GM18867 (cell line): ENCODE data around the gene KRT6A.
"Not testable (repeated sequence)": the region's sequence is repeated elsewhere in the genome, so short reads cannot be mapped to it uniquely, and the experiment has no call there.

Source experiments
- ATAC-seq: cut with Tn5 transposase; IDR thresholded peaks from one replicate; pipeline ENCODE4 v1.9.1; 2021; ENCODE audit warnings: mild to moderate bottlenecking, moderate library complexity; ENCODE audit not compliant: unreplicated experiment

KRT6A gene

GRCh38 chr12:52506858-52507715 is 14.0 kb upstream of the KRT6A start:
- no peak for ATAC-seq

DNA sequence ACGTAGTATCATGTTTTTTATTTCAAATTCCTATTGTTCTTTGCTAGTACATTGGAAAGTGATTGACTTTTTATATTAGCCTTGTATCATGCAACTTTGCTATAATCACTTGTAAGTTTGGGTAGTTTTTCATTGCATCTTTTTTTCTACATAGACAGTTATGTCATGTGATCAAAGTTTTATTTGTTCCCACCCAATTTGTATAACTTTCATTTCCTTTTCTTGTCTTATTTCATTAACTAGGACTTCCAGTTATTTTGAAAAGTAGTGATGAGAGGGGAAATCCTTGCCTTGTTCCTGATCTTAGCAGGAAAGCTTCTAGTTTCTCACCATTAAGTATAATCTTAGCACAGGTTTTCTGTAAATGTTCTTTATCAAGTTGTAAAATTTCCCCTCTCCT is 9.8 kb upstream of the KRT6A start:
- ATAC-seq, result no peak

DNA sequence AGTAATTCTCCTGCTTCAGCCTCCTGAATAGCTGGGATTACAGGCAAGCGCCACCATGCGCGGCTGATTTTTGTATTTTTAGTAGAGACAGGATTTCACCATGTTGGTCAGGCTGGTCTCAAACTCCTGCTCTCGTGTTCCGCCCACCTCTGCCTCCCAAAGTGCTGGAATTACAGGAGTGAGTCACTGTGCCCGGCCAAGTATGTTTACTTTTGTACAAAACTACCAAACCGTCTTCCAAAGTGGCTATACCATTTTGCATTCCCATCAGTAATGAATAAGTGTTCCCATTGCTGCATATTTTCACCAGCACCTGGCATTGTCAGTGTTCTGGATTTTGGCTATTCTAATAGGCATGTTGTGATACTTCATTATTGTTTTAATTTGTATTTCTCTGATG is 8.4 kb upstream of the KRT6A start:
- no peak for ATAC-seq

DNA sequence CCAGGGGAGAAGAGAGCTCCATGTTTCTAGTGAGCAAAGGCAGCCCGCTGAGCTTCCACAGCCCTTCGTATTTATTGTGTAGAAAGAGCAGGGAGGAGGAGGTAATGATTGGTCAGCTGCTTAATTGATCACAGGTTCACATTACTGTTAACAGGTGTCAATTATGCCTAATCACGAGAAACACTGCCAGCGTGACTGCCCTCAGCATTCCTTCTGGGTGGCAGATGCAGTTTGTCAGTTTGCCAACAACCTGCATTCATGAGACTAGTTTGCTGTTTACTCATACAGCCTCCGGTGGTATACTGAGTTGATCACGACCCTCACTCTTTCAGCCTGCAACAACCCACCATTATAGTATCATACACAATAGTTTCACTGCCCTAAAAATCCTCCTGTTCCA is 7.5 kb upstream of the KRT6A start:
- ATAC-seq, result not testable (repeated sequence)

- ATAC-seq, result no peak
Observed at GRCh38 chr12:52499806-52500560, 6.9 kb upstream of the KRT6A start.

DNA sequence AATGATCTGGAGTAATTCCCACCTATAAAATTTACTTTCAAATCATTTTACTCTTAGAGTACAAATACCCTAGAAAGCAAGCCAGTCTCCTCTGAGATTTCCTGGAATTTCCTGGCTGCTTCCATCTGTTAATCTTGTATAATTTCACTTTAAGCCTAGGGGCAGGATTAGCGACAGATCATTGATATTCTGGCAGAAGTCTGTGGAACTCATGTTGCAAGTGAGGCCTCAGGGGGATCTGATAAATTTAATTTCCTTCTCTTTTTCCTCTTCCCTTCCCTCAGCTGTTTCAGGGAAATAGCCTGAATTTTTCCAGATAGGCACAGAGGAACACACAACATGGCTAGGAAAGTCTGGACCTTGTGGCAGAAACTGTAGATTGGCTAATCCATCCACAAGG is 5.9 kb upstream of the KRT6A start:
- ATAC-seq, result no peak

- ATAC-seq, result no peak
Observed at GRCh38 chr12:52497975-52498374, 4.9 kb upstream of the KRT6A start.

DNA sequence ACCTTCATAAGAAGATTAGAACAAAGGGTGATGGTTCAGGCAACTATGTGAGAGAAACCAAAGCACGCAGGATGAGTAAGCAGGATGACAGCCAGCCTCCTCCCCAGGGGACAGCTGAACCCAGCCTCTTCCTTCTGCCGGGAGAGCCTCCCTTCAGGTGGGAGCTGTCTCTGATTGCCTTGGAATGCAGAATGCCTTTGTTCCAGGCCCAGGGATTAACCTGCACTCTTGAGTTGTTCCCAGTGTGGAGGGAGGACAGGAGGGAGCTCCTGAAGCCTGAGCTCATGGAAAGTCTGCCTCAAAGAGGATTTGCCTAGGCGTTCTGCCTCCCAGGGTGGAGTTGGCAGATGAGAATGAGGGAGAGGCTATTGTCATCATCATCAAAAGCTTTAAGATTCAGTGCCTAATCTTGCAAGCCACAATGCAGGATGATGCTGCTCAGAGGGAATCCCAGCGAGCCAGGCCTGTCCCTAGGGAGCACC is 3.6 kb upstream of the KRT6A start:
- no peak for ATAC-seq

DNA sequence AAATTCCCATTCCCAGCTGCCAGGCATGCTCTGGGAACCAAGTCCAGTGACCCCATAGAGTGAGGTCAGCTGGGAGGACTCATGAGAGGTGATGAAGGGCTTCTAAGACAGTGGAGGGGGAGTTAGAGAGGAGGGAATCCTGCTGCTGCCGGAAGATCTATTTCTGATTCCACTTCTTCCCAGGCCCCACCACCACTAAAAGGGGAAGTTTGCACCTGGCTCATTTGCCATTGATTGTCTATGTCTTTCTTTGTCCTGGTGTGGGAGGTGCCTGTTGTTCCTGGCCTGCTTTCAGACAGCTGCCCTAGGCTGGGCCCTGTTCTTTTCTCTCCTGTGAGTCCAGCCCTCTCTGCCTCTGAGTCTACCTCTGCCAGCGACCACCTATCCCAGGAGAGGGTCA is 3.0 kb upstream of the KRT6A start:
- ATAC-seq, result no peak

DNA sequence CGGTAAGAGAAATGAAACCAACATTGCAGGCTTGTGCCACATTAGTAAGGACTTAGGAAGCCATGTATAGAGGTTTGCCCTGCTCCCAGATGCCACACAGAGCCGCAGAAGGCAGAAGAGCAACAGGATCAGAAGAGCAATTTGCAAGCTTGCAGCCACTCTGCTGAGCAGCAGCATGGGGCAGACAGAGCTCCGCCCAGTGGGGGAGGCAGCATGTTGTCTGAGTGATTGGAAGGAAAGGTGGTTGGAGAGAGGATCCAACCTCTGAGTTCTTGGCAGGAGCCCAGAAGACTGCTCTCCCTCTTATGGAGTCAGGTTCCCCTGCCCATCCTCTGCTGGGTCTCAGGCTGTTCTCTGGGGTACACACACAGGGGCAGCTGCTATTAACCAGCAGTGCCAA is 2.3 kb upstream of the KRT6A start:
- ATAC-seq, result no peak

GRCh38 chr12:52494518-52494917 is 1.5 kb upstream of the KRT6A start:
- ATAC-seq, result no peak

- no peak for ATAC-seq
Observed at GRCh38 chr12:52494100-52494499, 1.0 kb upstream of the KRT6A start.

DNA sequence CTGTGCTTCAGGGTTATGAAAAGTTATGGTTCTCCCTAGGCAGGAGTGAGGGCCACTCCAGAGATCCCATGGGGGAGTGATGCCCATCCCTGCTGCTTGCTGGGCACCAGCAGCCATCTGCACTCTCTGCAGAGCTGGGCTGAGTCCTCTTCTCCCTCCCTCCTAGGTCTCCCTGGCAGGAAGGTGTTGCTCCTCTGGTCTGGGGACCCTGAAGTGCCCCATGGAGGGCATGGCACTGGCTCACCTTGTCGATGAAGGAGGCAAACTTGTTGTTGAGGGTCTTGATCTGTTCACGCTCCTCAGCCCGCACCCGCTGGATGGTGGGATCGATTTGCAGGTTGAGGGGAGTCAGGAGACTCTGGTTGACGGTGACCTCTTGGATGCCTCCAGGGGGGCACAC is 652 bp downstream of the KRT6A start:
- ATAC-seq, result not testable (repeated sequence)

- ATAC-seq, result not testable (repeated sequence)
Observed at GRCh38 chr12:52491495-52491894, 1.6 kb downstream of the KRT6A start.

DNA sequence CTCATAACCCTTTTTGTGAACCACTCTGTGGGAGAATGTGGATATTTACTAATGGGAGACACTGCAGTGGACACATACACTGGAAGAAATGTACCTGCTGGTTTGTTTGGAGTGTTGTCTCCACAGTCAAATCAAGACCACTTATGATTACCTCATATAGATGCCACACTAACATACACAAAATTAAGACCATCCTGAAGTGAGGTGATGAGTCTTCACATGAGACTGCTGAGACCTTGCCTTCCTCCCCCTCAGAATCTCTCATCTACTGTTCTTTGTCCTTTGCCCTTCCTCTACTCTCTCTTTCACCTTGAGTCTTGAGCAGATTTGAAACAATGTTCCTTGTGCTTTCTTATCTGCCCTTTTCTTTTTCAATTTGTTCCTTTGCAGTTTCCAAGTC is 4.3 kb downstream of the KRT6A start:
- ATAC-seq, result no peak

DNA sequence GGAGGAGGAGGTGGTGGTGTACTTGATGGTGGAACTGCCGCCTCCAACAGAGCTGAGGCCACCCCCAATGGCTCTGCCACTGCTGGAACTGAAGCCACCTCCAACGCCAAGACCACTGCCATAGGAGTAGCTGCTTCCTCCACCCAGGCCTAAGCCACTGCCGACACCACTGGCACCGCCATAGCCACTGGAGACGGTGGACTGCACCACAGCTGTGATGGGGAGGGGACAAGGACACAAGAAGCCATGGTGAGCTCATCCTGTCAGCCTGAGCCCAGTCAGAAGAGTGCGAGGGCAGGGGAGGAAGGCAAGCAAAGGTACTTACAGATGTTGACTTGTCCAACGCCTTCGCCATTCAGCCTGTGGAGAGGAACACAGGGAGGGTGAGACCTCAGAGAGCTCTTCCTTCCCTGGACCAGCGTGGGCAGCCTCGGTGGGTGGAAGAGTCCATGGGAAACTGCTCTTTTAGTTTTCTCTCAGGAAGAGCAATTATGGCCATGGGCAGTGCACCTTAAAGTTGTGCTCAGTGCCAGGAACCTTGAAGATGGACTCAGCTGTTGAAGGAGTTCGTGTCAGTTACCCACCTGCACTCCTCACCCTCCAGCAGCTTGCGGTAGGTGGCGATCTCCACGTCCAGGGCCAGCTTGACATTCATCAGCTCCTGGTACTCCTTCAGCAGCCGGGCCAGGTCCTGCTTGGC is 5.2 kb downstream of the KRT6A start:
- ATAC-seq, result not testable (repeated sequence)

- ATAC-seq, result no peak
Observed at GRCh38 chr12:52487211-52487610, 5.8 kb downstream of the KRT6A start.

- no peak for ATAC-seq
Observed at GRCh38 chr12:52486166-52487105, 6.6 kb downstream of the KRT6A start.

GRCh38 chr12:52480073-52480472 is 13.0 kb downstream of the KRT6A start:
- ATAC-seq, result no peak

GRCh38 chr12:52477651-52478050 is 15.4 kb downstream of the KRT6A start:
- ATAC-seq, result no peak
